ENCODE measurements around the gene ZNF878.

ZNF878 gene

DNA sequence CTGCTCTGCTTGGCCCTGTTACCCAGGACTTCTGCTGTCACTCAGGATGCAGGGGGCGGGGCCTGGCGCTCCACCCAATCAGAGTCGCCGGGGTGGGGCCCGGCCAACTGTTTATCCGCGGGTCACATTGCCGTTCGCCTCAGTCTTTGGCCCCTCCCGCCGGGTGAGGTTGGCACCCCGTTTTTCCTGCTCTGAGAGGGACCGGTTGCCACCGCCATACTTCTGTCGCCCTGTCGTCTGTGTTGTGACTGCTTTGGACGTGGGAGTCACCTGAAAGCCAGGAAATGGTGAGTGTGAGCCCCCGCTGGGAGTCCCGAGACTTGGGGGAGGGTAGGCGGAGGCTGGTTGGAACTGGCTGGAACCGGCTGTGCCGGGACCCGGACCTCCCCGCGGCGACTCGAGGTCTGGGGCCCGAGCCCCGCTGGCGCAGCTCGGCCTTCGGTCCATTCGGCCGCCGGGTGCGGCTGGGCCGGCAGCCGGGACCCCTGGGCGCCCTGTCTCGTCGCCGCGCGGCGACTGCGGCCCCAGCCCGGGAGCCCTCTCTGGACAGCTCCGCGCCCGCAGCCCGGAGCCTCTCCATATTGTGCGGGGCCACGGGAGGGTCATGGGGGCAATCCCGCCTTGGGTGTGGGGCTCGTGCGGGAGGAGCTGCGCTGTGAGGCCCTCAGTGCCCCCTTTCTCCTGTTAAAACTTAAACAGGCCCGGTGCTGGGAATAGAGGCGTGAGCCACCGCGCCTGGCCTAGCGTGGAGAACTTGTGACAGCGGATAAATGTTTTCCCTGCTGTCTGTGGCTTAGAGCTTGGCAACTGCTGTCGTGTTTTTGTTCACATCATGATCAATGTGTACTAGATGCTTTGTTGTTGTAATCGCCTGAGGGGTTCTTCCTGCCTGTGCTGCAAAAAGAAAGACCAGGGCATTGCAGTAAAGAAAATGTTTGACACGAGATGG is 12.1 kb upstream of the ZNF878 start, which contains the start of gene ZNF844:
ZNF844 (plus strand) TSS at position 142 of the 949 bp plus-strand sequence; CDS start at position 285, 143 bp downstream.
- H3K4me1 ChIP-seq (ENCODE audit: insufficient read depth, low read length): no peaks in the 10 kb centered on the region

GRCh38 chr19:12055784-12056183 is 3.0 kb upstream of the ZNF878 start:
- Histone ChIP-seq H3K4me1 (ENCODE audit: insufficient read depth, low read length) (no peaks in the 10 kb centered on the region), H3K36me3 (ENCODE audit: insufficient read depth, low read length) (no peaks in the 10 kb centered on the region), H3K9me3 (ENCODE audit: control insufficient read depth, insufficient read depth, low read length) (no peaks in the 10 kb centered on the region), H3K9ac (ENCODE audit: low read depth, low read length) (no peak overlapping the region)

More for the DNA sequence above, 12.1 kb upstream of the ZNF878 start, which contains the start of gene ZNF844:
- Histone ChIP-seq H3K9me3 (ENCODE audit: control insufficient read depth, insufficient read depth, low read length) (no peaks in the 10 kb centered on the region), H3K9ac (ENCODE audit: low read depth, low read length) (peak within 1 kb of the TSS; percentile 47), H3K36me3 (ENCODE audit: insufficient read depth, low read length) (no peaks in the 10 kb centered on the region)

DNA sequence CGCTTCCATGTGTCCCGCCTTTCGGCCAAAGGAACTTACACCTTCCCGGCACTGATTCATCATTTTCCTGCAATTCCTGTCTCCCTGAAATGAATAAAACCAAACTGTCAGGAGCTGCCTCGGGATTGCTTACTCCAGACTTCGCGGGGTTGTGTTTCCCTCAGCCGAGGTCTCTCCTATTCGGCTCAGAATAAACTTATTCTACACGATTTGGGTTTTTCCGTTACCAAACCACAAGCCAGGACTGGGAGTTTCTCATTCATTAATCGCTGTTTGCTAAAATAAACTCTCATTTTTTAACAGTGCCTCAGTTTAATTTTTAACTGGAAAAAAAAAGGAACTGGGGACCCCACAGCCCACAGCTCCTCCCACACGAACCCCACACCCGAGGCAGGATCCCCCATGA is 667 bp downstream of the ZNF878 start:
- peak overlapping the region; percentile 42 for H3K9ac ChIP-seq (ENCODE audit: low read depth, low read length)
- no peaks in the 10 kb centered on the region for H3K36me3 ChIP-seq (ENCODE audit: insufficient read depth, low read length)
- no peaks in the 10 kb centered on the region for H3K4me1 ChIP-seq (ENCODE audit: insufficient read depth, low read length)
- no peaks in the 10 kb centered on the region for H3K9me3 ChIP-seq (ENCODE audit: control insufficient read depth, insufficient read depth, low read length)

DNA sequence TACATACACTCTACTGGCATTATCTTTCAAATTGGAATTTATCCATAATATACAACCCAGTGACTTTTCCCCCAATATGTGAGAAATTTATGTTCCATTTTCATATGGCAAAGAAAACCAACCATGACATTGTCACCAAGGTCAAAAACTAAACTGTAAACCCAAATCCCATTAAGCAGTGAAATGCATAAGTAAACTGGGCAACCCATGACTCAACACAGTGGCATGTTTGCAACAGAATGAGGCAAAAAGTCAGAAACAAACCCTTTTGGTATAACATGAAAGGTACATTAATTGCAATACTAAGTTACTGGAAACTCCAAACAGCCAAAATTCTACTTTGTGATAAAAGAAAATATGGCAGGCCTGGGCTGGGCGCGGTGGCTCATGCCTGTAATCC is 4.9 kb downstream of the ZNF878 start:
- Histone ChIP-seq H3K4me1 (ENCODE audit: insufficient read depth, low read length) (no peaks in the 10 kb centered on the region), H3K9ac (ENCODE audit: low read depth, low read length) (no peak overlapping the region), H3K9me3 (ENCODE audit: control insufficient read depth, insufficient read depth, low read length) (peaks cover 12% of the 10 kb centered on the region), H3K36me3 (ENCODE audit: insufficient read depth, low read length) (no peaks in the 10 kb centered on the region)

- Histone ChIP-seq H3K9me3 (ENCODE audit: control insufficient read depth, insufficient read depth, low read length) (peaks cover 12% of the 10 kb centered on the region), H3K9ac (ENCODE audit: low read depth, low read length) (no peak overlapping the region), H3K4me1 (ENCODE audit: insufficient read depth, low read length) (no peaks in the 10 kb centered on the region), H3K36me3 (ENCODE audit: insufficient read depth, low read length) (no peaks in the 10 kb centered on the region)
Observed at GRCh38 chr19:12043752-12044422, 8.9 kb downstream of the ZNF878 start.

DNA sequence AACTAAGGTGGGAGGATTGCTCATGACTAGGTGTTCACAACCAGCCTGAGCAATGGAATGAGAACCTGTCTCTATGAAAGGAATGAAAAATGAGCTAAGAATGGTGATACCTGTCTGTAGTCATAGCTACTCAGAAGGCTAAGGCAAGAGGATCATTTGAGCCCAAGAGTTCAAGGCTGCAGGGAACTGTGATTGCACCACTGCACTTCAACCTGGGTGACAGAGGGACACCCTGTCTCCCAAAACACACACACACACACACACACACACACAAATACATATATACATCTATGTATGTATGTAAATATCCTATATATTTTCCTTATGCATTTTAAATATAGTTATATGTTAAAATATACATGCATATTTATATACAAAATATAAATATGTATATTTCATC is 9.9 kb downstream of the ZNF878 start:
- Histone ChIP-seq H3K4me1 (ENCODE audit: insufficient read depth, low read length) (no peaks in the 10 kb centered on the region), H3K36me3 (ENCODE audit: insufficient read depth, low read length) (no peaks in the 10 kb centered on the region), H3K9me3 (ENCODE audit: control insufficient read depth, insufficient read depth, low read length) (peaks cover 12% of the 10 kb centered on the region), H3K9ac (ENCODE audit: low read depth, low read length) (no peak overlapping the region)

DNA sequence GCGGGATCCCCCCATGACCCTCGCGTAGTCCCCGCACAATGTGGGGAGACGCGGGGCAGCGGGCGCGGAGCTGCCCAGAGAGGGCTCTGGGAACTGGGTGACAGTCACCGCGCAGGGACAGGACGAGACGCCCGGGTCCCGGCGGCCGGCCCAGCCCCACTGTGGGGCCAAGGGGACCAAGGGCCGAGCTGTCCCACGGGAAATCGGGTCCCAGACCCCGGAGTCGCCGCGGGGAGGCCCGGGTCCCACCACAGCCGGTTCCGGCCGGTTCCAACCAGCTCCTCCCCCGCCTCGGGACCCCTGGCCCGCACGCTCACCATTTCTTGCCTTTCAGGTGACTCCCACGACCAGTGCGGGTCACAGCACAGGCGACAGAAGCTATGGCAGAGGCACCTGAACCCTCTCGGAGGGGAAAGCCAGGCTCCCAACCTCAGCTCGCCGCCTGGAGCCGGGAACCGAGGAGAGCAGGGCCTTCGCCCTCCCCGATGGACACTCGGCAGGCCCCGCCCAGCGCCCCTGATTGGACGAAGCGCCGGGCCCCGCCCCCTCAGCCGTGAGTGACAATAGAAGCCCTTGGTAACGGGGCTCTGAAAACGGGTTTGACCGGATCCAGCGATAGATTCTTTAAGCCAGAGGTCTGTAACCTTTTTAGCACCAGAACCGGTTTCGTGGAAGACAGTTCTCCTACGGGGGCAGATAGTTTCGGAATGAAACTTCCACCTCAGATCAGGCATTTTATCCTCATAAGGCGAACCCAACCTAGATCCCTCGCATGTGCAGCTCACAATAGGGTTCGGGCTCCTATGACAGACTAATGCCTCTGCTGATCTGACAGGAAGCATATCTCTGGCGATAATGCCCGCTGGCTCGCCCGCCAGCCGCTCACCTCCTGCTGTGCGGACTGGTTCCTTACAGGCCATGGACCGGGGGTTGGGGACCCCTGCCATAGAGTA is 17.3 kb downstream of the ZNF878 start, which contains the start of gene ZNF433:
ZNF433 (minus strand) TSS at position 460 of the 953 bp plus-strand sequence; CDS start at position 320, 140 bp downstream.
- Histone ChIP-seq H3K36me3 (ENCODE audit: insufficient read depth, low read length) (no peaks in the 10 kb centered on the region), H3K9ac (ENCODE audit: low read depth, low read length) (peak within 1 kb of the TSS; percentile 28), H3K9me3 (ENCODE audit: control insufficient read depth, insufficient read depth, low read length) (no peaks in the 10 kb centered on the region), H3K4me1 (ENCODE audit: insufficient read depth, low read length) (no peaks in the 10 kb centered on the region)

- no peaks in the 10 kb centered on the region for H3K9me3 ChIP-seq (ENCODE audit: control insufficient read depth, insufficient read depth, low read length)
- no peaks in the 10 kb centered on the region for H3K36me3 ChIP-seq (ENCODE audit: insufficient read depth, low read length)
- no peak overlapping the region for H3K9ac ChIP-seq (ENCODE audit: low read depth, low read length)
- H3K4me1 ChIP-seq (ENCODE audit: insufficient read depth, low read length): no peaks in the 10 kb centered on the region
Observed at GRCh38 chr19:12034620-12035019, 18.1 kb downstream of the ZNF878 start.

DNA sequence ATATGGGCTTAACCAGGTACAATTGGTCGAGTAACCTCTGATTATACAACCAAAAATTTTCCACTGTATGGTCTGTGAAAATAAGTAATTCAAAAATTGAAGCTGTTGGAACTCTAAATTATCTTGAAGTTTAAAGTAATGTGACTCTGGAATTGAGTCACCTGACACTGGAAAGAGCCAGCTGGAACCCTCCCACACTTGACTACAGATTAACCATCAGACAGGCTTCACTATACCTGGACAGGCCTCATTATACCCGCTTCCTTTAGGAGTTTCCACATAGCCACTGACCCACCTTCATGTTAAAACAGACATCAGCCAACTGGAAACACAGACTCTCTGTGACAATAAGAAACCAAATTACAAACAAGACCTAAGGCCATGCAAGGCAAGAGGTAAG is 18.6 kb downstream of the ZNF878 start:
- Histone ChIP-seq H3K4me1 (ENCODE audit: insufficient read depth, low read length) (no peaks in the 10 kb centered on the region), H3K9me3 (ENCODE audit: control insufficient read depth, insufficient read depth, low read length) (no peaks in the 10 kb centered on the region), H3K9ac (ENCODE audit: low read depth, low read length) (no peak overlapping the region), H3K36me3 (ENCODE audit: insufficient read depth, low read length) (no peaks in the 10 kb centered on the region)

DNA sequence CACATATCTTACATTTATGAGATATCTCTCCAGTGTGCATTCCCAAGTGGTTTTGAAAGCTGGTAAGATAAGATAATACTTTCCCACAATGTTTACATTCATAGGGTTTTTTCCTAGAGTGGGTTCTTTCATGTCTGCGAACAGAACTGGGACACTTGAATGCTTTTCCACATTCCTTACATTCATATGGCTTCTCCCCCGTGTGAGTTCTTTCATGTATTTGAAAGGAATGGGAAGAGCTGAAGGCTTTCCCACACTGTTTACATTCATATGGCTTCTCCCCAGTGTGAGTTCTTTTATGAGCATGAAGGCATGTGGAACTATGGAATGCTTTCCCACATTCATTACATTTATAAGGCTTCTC is 37.0 kb downstream of the ZNF878 start:
- Histone ChIP-seq H3K36me3 (ENCODE audit: insufficient read depth, low read length) (no peaks in the 10 kb centered on the region; the same call in 1 of the 2 replicates), H3K9me3 (ENCODE audit: control insufficient read depth, insufficient read depth, low read length) (peaks cover 3% of the 10 kb centered on the region), H3K9ac (ENCODE audit: low read depth, low read length) (no peak overlapping the region), H3K4me1 (ENCODE audit: insufficient read depth, low read length) (no peaks in the 10 kb centered on the region)

GRCh38 chr19:12015015-12015752 is 37.6 kb downstream of the ZNF878 start:
- H3K36me3 ChIP-seq (ENCODE audit: insufficient read depth, low read length): no peaks in the 10 kb centered on the region; the same call in 1 of the 2 replicates
- H3K9me3 ChIP-seq (ENCODE audit: control insufficient read depth, insufficient read depth, low read length): peaks cover 3% of the 10 kb centered on the region
- no peak overlapping the region for H3K9ac ChIP-seq (ENCODE audit: low read depth, low read length)
- no peaks in the 10 kb centered on the region for H3K4me1 ChIP-seq (ENCODE audit: insufficient read depth, low read length)

- Histone ChIP-seq H3K4me1 (ENCODE audit: insufficient read depth, low read length) (no peaks in the 10 kb centered on the region), H3K9ac (ENCODE audit: low read depth, low read length) (no peak overlapping the region), H3K36me3 (ENCODE audit: insufficient read depth, low read length) (no peaks in the 10 kb centered on the region; the same call in 1 of the 2 replicates), H3K9me3 (ENCODE audit: control insufficient read depth, insufficient read depth, low read length) (peaks cover 2% of the 10 kb centered on the region; the same call in 1 of the 2 replicates)
Observed at GRCh38 chr19:12000152-12000981, 52.4 kb downstream of the ZNF878 start.

GRCh38 chr19:11995174-11995573 is 57.6 kb downstream of the ZNF878 start:
- Histone ChIP-seq H3K36me3 (ENCODE audit: insufficient read depth, low read length) (no peaks in the 10 kb centered on the region), H3K4me1 (ENCODE audit: insufficient read depth, low read length) (no peaks in the 10 kb centered on the region), H3K9me3 (ENCODE audit: control insufficient read depth, insufficient read depth, low read length) (peaks cover 2% of the 10 kb centered on the region), H3K9ac (ENCODE audit: low read depth, low read length) (no peak overlapping the region)

Measured in ES-I3 (cell line).